ENCODE results near the gene LPAR6.
"Not testable (repeated sequence)": the region's sequence is repeated elsewhere in the genome, so short reads cannot be mapped to it uniquely, and the experiment has no call there.

Gene LPAR6

GRCh38 chr13:48434200-48434599 lies 21.3 kb upstream of the LPAR6 start:
- no peaks in the 10 kb centered on the region for H3K36me3 ChIP-seq (ENCODE audit: control insufficient read depth, low read depth, low read length)
- H3K4me3 ChIP-seq (ENCODE audit: low read length), result no peak overlapping the region
- H3K27me3 ChIP-seq (ENCODE audit: control insufficient read depth, insufficient read depth, low read length), result no peaks in the 10 kb centered on the region
- H3K4me1 ChIP-seq (ENCODE audit: control insufficient read depth, low read depth, low read length), result no peaks in the 10 kb centered on the region
- no peak overlapping the region for H3K9ac ChIP-seq (ENCODE audit: low read length)
- no peak overlapping the region for H3K27ac ChIP-seq (ENCODE audit: low read length)
- no peaks in the 10 kb centered on the region for H3K9me3 ChIP-seq (ENCODE audit: control insufficient read depth, low read depth, low read length)

GRCh38 chr13:48431987-48432615 lies 19.2 kb upstream of the LPAR6 start:
- no peaks in the 10 kb centered on the region for H3K9me3 ChIP-seq (ENCODE audit: control insufficient read depth, low read depth, low read length)
- H3K4me3 ChIP-seq (ENCODE audit: low read length), result no peak overlapping the region
- H3K27ac ChIP-seq (ENCODE audit: low read length), result no peak overlapping the region
- no peaks in the 10 kb centered on the region for H3K4me1 ChIP-seq (ENCODE audit: control insufficient read depth, low read depth, low read length)
- no peaks in the 10 kb centered on the region for H3K27me3 ChIP-seq (ENCODE audit: control insufficient read depth, insufficient read depth, low read length)
- no peak overlapping the region for H3K9ac ChIP-seq (ENCODE audit: low read length)
- H3K36me3 ChIP-seq (ENCODE audit: control insufficient read depth, low read depth, low read length), result no peaks in the 10 kb centered on the region

GRCh38 chr13:48431431-48431830 lies 18.5 kb upstream of the LPAR6 start:
- H3K9me3 ChIP-seq (ENCODE audit: control insufficient read depth, low read depth, low read length), result no peaks in the 10 kb centered on the region
- no peak overlapping the region for H3K27ac ChIP-seq (ENCODE audit: low read length)
- no peak overlapping the region for H3K4me3 ChIP-seq (ENCODE audit: low read length)
- H3K27me3 ChIP-seq (ENCODE audit: control insufficient read depth, insufficient read depth, low read length), result no peaks in the 10 kb centered on the region
- H3K36me3 ChIP-seq (ENCODE audit: control insufficient read depth, low read depth, low read length), result no peaks in the 10 kb centered on the region
- H3K9ac ChIP-seq (ENCODE audit: low read length), result no peak overlapping the region
- H3K4me1 ChIP-seq (ENCODE audit: control insufficient read depth, low read depth, low read length), result no peaks in the 10 kb centered on the region

- Histone ChIP-seq H3K9ac (ENCODE audit: low read length) (no peak overlapping the region), H3K9me3 (ENCODE audit: control insufficient read depth, low read depth, low read length) (no peaks in the 10 kb centered on the region), H3K4me1 (ENCODE audit: control insufficient read depth, low read depth, low read length) (no peaks in the 10 kb centered on the region), H3K4me3 (ENCODE audit: low read length) (no peak overlapping the region), H3K36me3 (ENCODE audit: control insufficient read depth, low read depth, low read length) (no peaks in the 10 kb centered on the region), H3K27me3 (ENCODE audit: control insufficient read depth, insufficient read depth, low read length) (no peaks in the 10 kb centered on the region), H3K27ac (ENCODE audit: low read length) (no peak overlapping the region)
These were observed 17.0 kb upstream of the LPAR6 start for GRCh38 chr13:48429886-48430285.

GRCh38 chr13:48429036-48429435 lies 16.1 kb upstream of the LPAR6 start:
- no peaks in the 10 kb centered on the region for H3K36me3 ChIP-seq (ENCODE audit: control insufficient read depth, low read depth, low read length)
- no peaks in the 10 kb centered on the region for H3K4me1 ChIP-seq (ENCODE audit: control insufficient read depth, low read depth, low read length)

GRCh38 chr13:48426755-48427298 lies 13.9 kb upstream of the LPAR6 start:
- H3K9ac ChIP-seq (ENCODE audit: low read length); H3K9me3 ChIP-seq (ENCODE audit: control insufficient read depth, low read depth, low read length); H3K27me3 ChIP-seq (ENCODE audit: control insufficient read depth, insufficient read depth, low read length); H3K27ac ChIP-seq (ENCODE audit: low read length); H3K36me3 ChIP-seq (ENCODE audit: control insufficient read depth, low read depth, low read length); H3K4me1 ChIP-seq (ENCODE audit: control insufficient read depth, low read depth, low read length); H3K4me3 ChIP-seq (ENCODE audit: low read length): not testable (repeated sequence)

More at GRCh38 chr13:48429036-48429435, 16.1 kb upstream of the LPAR6 start:
- H3K4me3 ChIP-seq (ENCODE audit: low read length), result no peak overlapping the region
- H3K27ac ChIP-seq (ENCODE audit: low read length), result no peak overlapping the region
- no peaks in the 10 kb centered on the region for H3K9me3 ChIP-seq (ENCODE audit: control insufficient read depth, low read depth, low read length)
- H3K27me3 ChIP-seq (ENCODE audit: control insufficient read depth, insufficient read depth, low read length), result no peaks in the 10 kb centered on the region
- no peak overlapping the region for H3K9ac ChIP-seq (ENCODE audit: low read length)

- no peak overlapping the region for H3K4me3 ChIP-seq (ENCODE audit: low read length)
- no peaks in the 10 kb centered on the region for H3K9me3 ChIP-seq (ENCODE audit: control insufficient read depth, low read depth, low read length)
- no peaks in the 10 kb centered on the region for H3K27me3 ChIP-seq (ENCODE audit: control insufficient read depth, insufficient read depth, low read length)
- H3K36me3 ChIP-seq (ENCODE audit: control insufficient read depth, low read depth, low read length), result no peaks in the 10 kb centered on the region
- H3K27ac ChIP-seq (ENCODE audit: low read length), result no peak overlapping the region
- H3K9ac ChIP-seq (ENCODE audit: low read length), result no peak overlapping the region
- no peaks in the 10 kb centered on the region for H3K4me1 ChIP-seq (ENCODE audit: control insufficient read depth, low read depth, low read length)
These were observed 13.1 kb upstream of the LPAR6 start for GRCh38 chr13:48426052-48426451.

GRCh38 chr13:48424212-48424611 lies 11.3 kb upstream of the LPAR6 start:
- H3K36me3 ChIP-seq (ENCODE audit: control insufficient read depth, low read depth, low read length), result no peaks in the 10 kb centered on the region
- no peaks in the 10 kb centered on the region for H3K27me3 ChIP-seq (ENCODE audit: control insufficient read depth, insufficient read depth, low read length)
- H3K9ac ChIP-seq (ENCODE audit: low read length), result no peak overlapping the region
- no peaks in the 10 kb centered on the region for H3K4me1 ChIP-seq (ENCODE audit: control insufficient read depth, low read depth, low read length)
- no peak overlapping the region for H3K27ac ChIP-seq (ENCODE audit: low read length)
- H3K9me3 ChIP-seq (ENCODE audit: control insufficient read depth, low read depth, low read length), result no peaks in the 10 kb centered on the region
- no peak overlapping the region for H3K4me3 ChIP-seq (ENCODE audit: low read length)

- not testable (repeated sequence) for H3K9me3 ChIP-seq (ENCODE audit: control insufficient read depth, low read depth, low read length); H3K27me3 ChIP-seq (ENCODE audit: control insufficient read depth, insufficient read depth, low read length); H3K36me3 ChIP-seq (ENCODE audit: control insufficient read depth, low read depth, low read length); H3K9ac ChIP-seq (ENCODE audit: low read length); H3K4me3 ChIP-seq (ENCODE audit: low read length); H3K4me1 ChIP-seq (ENCODE audit: control insufficient read depth, low read depth, low read length); H3K27ac ChIP-seq (ENCODE audit: low read length)
These were observed 9.1 kb upstream of the LPAR6 start for GRCh38 chr13:48422003-48422402.

- H3K36me3 ChIP-seq (ENCODE audit: control insufficient read depth, low read depth, low read length), result no peaks in the 10 kb centered on the region
- H3K4me1 ChIP-seq (ENCODE audit: control insufficient read depth, low read depth, low read length), result peaks cover 27% of the 10 kb centered on the region
- no peak overlapping the region for H3K27ac ChIP-seq (ENCODE audit: low read length)
- no peak overlapping the region for H3K9ac ChIP-seq (ENCODE audit: low read length)
- no peaks in the 10 kb centered on the region for H3K27me3 ChIP-seq (ENCODE audit: control insufficient read depth, insufficient read depth, low read length)
- no peaks in the 10 kb centered on the region for H3K9me3 ChIP-seq (ENCODE audit: control insufficient read depth, low read depth, low read length)
- H3K4me3 ChIP-seq (ENCODE audit: low read length), result no peak overlapping the region
These were observed 2.6 kb upstream of the LPAR6 start for GRCh38 chr13:48415516-48415915.

- no peak overlapping the region for H3K9ac ChIP-seq (ENCODE audit: low read length)
- no peaks in the 10 kb centered on the region for H3K9me3 ChIP-seq (ENCODE audit: control insufficient read depth, low read depth, low read length)
These were observed 1.6 kb upstream of the LPAR6 start for GRCh38 chr13:48414501-48414900.

GRCh38 chr13:48411841-48412531 lies 927 bp downstream of the LPAR6 start:
- H3K36me3 ChIP-seq (ENCODE audit: control insufficient read depth, low read depth, low read length), result no peaks in the 10 kb centered on the region
- H3K9ac ChIP-seq (ENCODE audit: low read length), result peak overlapping the region; percentile 73
- peak overlapping the region; percentile 3 for H3K27ac ChIP-seq (ENCODE audit: low read length)

More at GRCh38 chr13:48414501-48414900, 1.6 kb upstream of the LPAR6 start:
- Histone ChIP-seq H3K27me3 (ENCODE audit: control insufficient read depth, insufficient read depth, low read length) (no peaks in the 10 kb centered on the region), H3K27ac (ENCODE audit: low read length) (no peak overlapping the region), H3K4me3 (ENCODE audit: low read length) (no peak overlapping the region), H3K4me1 (ENCODE audit: control insufficient read depth, low read depth, low read length) (peaks cover 27% of the 10 kb centered on the region), H3K36me3 (ENCODE audit: control insufficient read depth, low read depth, low read length) (no peaks in the 10 kb centered on the region)

More at GRCh38 chr13:48411841-48412531, 927 bp downstream of the LPAR6 start:
- Histone ChIP-seq H3K4me3 (ENCODE audit: low read length) (peak overlapping the region; percentile 63), H3K27me3 (ENCODE audit: control insufficient read depth, insufficient read depth, low read length) (no peaks in the 10 kb centered on the region), H3K9me3 (ENCODE audit: control insufficient read depth, low read depth, low read length) (no peaks in the 10 kb centered on the region), H3K4me1 (ENCODE audit: control insufficient read depth, low read depth, low read length) (peaks cover 27% of the 10 kb centered on the region)

All from iPS-18a (cell line).